ENCODE results near the gene DUS1L. TPM values are rescaled to one million over a fixed set of nuclear protein-coding genes. Genes with fewer than 3 reads are reported as not detected.

The DUS1L gene
- total RNA-seq, 1 experiment from 2014 or later: 132 TPM

DNA sequence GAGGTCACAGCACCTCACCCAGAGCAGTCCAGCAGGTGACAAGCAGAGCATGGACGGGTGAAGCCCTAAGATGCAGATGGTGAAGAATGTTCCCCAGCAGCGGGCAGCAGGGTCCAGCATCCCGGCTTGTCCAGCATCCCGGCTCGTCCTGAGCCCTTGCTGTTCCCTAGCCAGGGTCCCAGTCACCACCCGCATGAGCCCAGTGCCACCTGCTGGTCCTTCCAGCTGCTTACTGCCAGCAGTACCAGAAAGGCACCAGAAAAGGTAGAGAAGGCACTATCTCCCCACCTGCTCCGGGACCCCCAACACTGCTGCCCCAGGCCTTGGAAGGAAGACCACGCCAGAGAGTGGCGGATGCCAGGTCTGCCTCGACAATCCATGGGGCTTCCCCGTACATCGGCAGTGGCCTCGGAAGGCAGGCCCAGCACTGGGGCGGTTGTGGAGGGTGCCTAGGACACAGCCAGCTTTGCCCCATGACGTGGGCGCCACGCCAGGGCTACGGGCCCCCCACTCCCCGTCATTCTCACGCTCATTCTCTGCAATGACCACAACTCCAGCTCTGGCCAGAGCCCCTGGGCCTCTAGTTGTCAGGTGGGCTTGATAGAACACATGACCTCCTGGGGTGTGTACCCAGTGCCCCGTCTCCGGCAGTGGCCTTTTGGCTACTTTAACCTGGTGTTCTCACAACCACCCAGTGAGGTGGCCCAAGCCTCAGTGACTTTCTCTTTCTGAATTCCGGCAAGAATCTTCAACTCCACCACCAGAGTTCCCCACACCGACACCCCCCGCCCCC lies 44.3 kb downstream of the DUS1L start:
- Mint-ChIP-seq H3K36me3 (ENCODE audit: insufficient read depth, unreplicated experiment) (peaks cover 63% of the 10 kb centered on the region), H3K4me3 (ENCODE audit: low read depth, unreplicated experiment) (peak overlapping the region; percentile 81), H3K27me3 (ENCODE audit: unreplicated experiment) (no peaks in the 10 kb centered on the region), H3K27ac (ENCODE audit: unreplicated experiment) (peak overlapping the region; percentile 30), H3K4me1 (ENCODE audit: low read depth, unreplicated experiment) (peaks cover 8% of the 10 kb centered on the region), H3K9me3 (ENCODE audit: low read depth, unreplicated experiment) (no peaks in the 10 kb centered on the region)
- DNase-seq: peak; percentile 84
- CTCF ChIA-PET: interaction anchor here (1.3 to 4.6 kb wide), 3 partner anchors 16 to 61 kb away, joined by 3 to 45 read pairs (median 24); partner anchors contain the start of genes DCXR and NOTUM
- intact Hi-C loops (cut with micrococcal nuclease; ENCODE audit: unreplicated experiment): loop anchor here (2.0 to 5.0 kb wide), 2 partner anchors 61 to 131 kb away; partner anchors contain the start of gene NOTUM
- TSS peak; percentile 45 for BruUV-seq (replicated peaks)
- TF ChIP-seq, protein P1, sequence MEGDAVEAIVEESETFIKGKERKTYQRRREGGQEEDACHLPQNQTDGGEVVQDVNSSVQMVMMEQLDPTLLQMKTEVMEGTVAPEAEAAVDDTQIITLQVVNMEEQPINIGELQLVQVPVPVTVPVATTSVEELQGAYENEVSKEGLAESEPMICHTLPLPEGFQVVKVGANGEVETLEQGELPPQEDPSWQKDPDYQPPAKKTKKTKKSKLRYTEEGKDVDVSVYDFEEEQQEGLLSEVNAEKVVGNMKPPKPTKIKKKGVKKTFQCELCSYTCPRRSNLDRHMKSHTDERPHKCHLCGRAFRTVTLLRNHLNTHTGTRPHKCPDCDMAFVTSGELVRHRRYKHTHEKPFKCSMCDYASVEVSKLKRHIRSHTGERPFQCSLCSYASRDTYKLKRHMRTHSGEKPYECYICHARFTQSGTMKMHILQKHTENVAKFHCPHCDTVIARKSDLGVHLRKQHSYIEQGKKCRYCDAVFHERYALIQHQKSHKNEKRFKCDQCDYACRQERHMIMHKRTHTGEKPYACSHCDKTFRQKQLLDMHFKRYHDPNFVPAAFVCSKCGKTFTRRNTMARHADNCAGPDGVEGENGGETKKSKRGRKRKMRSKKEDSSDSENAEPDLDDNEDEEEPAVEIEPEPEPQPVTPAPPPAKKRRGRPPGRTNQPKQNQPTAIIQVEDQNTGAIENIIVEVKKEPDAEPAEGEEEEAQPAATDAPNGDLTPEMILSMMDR (IDR thresholded peaks at IDR 0.05; ENCODE audit: unreplicated experiment): peak; percentile 81

DNA sequence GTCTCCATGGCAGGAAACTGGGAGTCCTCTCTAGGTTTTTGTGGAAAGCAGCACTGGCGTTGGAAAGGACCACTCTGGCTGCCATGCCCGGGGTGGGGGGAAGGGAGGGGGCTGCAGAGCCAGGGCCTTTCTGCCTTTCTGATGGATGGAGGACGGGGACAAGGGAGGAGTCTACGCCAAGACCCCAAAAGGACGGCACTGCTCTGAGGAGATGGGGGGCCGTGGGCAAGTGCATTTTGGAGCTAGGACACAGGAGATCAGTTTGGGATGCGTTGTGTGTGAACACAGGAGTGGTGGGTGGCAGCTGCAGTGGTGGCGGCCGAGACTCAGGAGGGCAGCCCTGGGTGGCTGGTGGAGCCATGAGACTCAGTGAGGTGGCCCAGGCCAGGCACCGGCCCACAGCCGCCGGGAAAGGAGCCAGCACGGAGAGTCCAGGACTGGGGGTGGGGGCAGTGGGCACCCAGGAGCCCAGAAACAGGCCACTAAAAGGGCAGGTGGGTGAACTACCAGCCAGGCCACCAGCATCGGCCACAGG lies 45.0 kb downstream of the DUS1L start:
- DNase-seq: no peak
- CTCF ChIA-PET: interaction anchor here (1.0 to 4.6 kb wide), 4 partner anchors 17 to 94 kb away, joined by 3 to 45 read pairs (median 14); partner anchors contain the start of genes DCXR and NOTUM
- TF ChIP-seq, protein P1 (IDR thresholded peaks at IDR 0.05; ENCODE audit: unreplicated experiment): no peak
- Mint-ChIP-seq H3K36me3 (ENCODE audit: insufficient read depth, unreplicated experiment) (peaks cover 63% of the 10 kb centered on the region), H3K9me3 (ENCODE audit: low read depth, unreplicated experiment) (no peaks in the 10 kb centered on the region), H3K27ac (ENCODE audit: unreplicated experiment) (no peak overlapping the region), H3K27me3 (ENCODE audit: unreplicated experiment) (no peaks in the 10 kb centered on the region), H3K4me1 (ENCODE audit: low read depth, unreplicated experiment) (peaks cover 8% of the 10 kb centered on the region), H3K4me3 (ENCODE audit: low read depth, unreplicated experiment) (peak overlapping the region; percentile 47)
- intact Hi-C loops (cut with micrococcal nuclease; ENCODE audit: unreplicated experiment): loop anchor here (2.0 to 5.0 kb wide), 2 partner anchors 60 to 132 kb away; partner anchors contain the start of gene NOTUM
- no TSS peak for BruUV-seq (replicated peaks)

DNA sequence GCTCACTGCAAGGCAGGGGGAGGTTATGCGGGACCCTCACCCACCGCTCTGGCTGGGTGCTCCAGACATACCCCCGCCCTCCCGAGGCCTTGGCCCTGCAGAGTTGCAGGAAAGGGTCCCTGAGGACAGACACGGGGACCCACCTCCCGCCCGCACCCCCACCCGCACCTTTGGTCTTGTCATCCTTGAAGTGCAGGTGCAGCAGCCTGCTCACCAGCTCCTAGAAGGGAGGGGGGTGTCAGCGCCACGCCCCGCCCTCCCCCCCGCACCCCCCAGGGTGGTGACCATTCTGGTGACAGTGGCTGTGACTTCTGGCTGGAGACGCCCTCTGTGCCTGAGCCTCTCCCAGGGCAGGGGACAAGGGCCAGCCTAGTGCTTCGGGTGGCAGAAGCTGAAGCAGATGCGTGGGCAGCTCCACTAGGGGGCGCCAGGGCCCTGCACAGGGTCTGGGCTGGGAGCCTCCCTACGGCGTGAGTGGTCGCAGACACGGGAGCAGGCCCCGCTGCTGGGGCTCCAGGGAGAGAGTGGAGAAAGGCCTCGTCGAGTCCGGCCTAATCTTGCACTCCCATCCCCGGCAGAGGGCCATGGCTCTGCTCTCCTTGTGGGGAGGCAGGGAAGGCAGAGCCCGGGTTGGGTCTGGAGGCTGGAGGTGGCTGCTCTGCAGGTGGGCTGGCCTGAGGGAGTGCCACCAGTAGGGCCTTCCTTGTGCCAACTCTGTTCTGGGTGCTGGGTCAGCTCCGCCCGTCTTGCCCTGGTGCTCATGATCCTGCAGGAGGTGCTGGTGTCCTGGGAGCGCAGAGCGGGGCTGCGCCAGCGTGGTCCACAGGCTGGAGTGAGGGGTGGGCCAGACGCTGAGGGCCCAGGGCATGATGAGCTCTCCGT lies 45.7 kb downstream of the DUS1L start:
- TF ChIP-seq, protein P1 (IDR thresholded peaks at IDR 0.05; ENCODE audit: unreplicated experiment): peak; percentile 59
- no TSS peak for BruUV-seq (replicated peaks)
- H3K27ac Mint-ChIP-seq (ENCODE audit: unreplicated experiment): no peak overlapping the region
- no peaks in the 10 kb centered on the region for H3K9me3 Mint-ChIP-seq (ENCODE audit: low read depth, unreplicated experiment)
- CTCF ChIA-PET: interaction anchor here (0.6 to 4.6 kb wide), 8 partner anchors 15 to 601 kb away, joined by 3 to 45 read pairs (median 4); partner anchors contain the start of genes DCXR and NOTUM
- peak overlapping the region; percentile 47 for H3K4me3 Mint-ChIP-seq (ENCODE audit: low read depth, unreplicated experiment)
- H3K36me3 Mint-ChIP-seq (ENCODE audit: insufficient read depth, unreplicated experiment): peaks cover 63% of the 10 kb centered on the region
- peaks cover 8% of the 10 kb centered on the region for H3K4me1 Mint-ChIP-seq (ENCODE audit: low read depth, unreplicated experiment)
- intact Hi-C loops (cut with micrococcal nuclease; ENCODE audit: unreplicated experiment): loop anchor here (2.0 to 5.0 kb wide), 2 partner anchors 59 to 132 kb away; partner anchors contain the start of gene NOTUM
- peak; percentile 76 for DNase-seq
- no peaks in the 10 kb centered on the region for H3K27me3 Mint-ChIP-seq (ENCODE audit: unreplicated experiment)

All from Calu3 (cell line).